Anterior cingulate cortex (tissue), 58 donors: Measurements from ENCODE around the gene AFM.
A peak's percentile ranks its signal among the peaks of the same experiment; 100 is the strongest.

Experiments
- DNase-seq, 58 donors: peaks; one replicate each; lab custom pipeline; 2025; lab: John Stamatoyannopoulos, UW

The AFM gene, protein sequence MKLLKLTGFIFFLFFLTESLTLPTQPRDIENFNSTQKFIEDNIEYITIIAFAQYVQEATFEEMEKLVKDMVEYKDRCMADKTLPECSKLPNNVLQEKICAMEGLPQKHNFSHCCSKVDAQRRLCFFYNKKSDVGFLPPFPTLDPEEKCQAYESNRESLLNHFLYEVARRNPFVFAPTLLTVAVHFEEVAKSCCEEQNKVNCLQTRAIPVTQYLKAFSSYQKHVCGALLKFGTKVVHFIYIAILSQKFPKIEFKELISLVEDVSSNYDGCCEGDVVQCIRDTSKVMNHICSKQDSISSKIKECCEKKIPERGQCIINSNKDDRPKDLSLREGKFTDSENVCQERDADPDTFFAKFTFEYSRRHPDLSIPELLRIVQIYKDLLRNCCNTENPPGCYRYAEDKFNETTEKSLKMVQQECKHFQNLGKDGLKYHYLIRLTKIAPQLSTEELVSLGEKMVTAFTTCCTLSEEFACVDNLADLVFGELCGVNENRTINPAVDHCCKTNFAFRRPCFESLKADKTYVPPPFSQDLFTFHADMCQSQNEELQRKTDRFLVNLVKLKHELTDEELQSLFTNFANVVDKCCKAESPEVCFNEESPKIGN

GRCh38 chr4:73481358-73481757 is at the start of gene AFM:
AFM (plus strand) TSS chr4:73481745; CDS start chr4:73481776, 31 bp downstream.
- DNase-seq, result no peak

- DNase-seq, result no peak
Measured at GRCh38 chr4:73431813-73432168, 49.8 kb upstream of the AFM start.

GRCh38 chr4:73432169-73433000 is 49.2 kb upstream of the AFM start:
- DNase-seq, result no peak

GRCh38 chr4:73433140-73433539 is 48.4 kb upstream of the AFM start:
- DNase-seq, result no peak

DNA sequence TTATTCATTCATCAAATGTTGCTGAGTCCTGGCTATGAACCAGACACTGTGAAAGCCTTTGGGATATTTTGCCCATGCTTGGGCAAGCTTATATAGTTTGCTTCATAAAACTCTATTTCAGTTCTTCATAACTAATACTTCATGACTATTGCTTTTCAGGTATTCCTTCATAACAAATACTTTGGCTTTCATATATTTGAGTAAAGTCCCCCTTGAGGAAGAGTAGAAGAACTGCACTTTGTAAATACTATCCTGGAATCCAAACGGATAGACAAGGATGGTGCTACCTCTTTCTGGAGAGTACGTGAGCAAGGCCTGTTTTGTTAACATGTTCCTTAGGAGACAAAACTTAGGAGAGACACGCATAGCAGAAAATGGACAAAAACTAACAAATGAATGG is 47.2 kb upstream of the AFM start:
- no peak for DNase-seq

GRCh38 chr4:73435984-73436383 is 45.6 kb upstream of the AFM start, which contains the start of gene AFP:
AFP (plus strand) TSS chr4:73436221; CDS start chr4:73436263, 42 bp downstream.
- no peak for DNase-seq

DNA sequence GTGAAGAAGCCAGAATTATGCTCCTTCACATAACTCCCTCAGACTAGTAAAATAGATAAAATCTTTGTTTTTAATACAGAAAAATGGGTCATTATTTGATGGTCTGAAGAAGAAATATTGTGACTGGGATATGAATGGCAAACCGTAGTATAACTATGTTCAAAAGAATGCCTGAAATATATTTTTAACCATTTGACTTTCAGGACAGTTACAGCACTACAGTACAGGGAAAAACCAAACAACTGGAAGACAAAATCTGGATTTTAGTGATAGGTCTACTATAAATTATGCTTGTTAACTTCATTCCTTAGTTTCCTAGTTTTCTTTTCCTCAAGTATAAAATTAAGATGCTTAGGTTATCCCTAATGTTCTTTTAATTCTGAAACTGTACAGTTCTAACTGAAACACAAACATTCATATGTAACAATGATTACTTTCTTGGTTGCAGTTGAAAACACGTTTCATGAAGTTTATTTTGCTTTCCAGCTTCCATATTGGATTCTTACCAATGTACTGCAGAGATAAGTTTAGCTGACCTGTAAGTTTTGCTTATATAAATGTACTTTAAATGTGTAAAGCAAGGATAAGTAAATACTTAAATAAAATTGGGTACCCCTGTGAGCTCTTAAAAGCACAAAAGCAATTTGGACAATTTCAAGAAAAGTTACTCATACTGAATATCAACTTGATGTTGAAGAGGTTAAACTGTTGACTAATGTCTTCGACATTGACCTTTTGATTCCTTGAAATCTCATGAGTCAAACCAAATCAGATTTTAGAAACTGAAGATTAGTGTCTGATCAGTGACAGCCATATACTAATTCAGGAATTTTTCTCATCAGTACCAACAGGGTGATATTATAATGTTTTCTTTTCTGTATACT is 44.6 kb upstream of the AFM start:
- DNase-seq, result no peak

DNA sequence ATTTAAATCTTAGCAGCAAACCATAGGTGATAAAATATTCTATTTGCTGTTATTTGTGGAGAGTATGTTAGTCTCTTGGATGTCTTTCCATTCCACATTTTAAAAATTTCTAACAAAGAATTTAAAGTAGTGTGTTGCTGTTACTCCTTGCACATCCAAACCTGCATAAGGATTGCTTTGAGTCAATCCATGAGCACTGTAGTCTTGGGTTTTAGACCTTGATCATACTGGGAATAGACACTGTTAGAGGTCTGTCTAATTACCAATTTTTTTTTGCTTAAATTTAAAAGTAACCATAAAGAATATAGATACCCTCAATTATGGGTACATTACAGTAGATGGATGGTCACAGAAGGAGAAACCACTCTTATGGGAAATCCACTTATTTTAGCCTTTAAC is 44.0 kb upstream of the AFM start:
- DNase-seq, result no peak

GRCh38 chr4:73438048-73438447 is 43.5 kb upstream of the AFM start:
- no peak for DNase-seq

- no peak for DNase-seq
Measured at GRCh38 chr4:73438582-73439215, 42.8 kb upstream of the AFM start.

- DNase-seq, result no peak
Measured at GRCh38 chr4:73439445-73439844, 42.1 kb upstream of the AFM start.

DNA sequence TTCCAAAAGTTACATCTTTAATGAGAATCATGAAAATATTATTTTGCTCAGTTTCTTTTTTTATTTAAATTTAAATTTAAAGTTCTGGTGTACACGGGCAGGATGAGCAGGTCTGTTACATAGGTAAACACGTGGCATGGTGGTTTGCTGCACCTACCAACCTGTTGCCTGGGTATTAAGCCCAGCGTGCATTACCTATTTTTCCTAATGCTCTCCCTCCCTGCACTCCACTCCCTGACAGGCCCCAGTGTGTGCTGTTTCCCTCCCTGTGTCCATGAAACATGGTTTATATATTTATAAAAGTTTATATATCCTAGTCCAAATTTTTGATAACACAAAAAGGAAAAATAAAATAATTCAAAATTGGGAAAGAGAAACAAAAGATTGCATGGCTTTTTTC is 41.6 kb upstream of the AFM start:
- no peak for DNase-seq

DNA sequence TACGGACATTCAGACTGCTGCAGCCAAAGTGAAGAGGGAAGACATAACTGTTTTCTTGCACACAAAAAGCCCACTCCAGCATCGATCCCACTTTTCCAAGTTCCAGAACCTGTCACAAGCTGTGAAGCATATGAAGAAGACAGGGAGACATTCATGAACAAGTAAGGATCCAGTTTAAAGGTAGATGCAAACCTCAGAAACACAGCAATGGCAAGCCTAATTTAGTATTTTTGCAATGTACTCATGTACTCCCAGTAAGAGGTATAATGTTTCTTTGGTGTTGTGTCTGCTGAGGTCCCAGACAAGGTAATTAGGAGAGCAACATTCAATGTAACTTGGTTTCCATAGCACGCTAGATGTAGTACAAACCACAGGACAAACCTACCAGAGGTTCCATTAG is 40.9 kb upstream of the AFM start:
- DNase-seq, result no peak

- no peak for DNase-seq
Measured at GRCh38 chr4:73442275-73442674, 39.3 kb upstream of the AFM start.

GRCh38 chr4:73443224-73443623 is 38.3 kb upstream of the AFM start:
- no peak for DNase-seq

- peak in 2 of 58 donors; percentile 3 to 16 for DNase-seq
Measured at GRCh38 chr4:73445383-73446335, 35.9 kb upstream of the AFM start.

GRCh38 chr4:73446336-73446938 is 35.1 kb upstream of the AFM start:
- peak in 2 of 58 donors; percentile 2 to 11 for DNase-seq

DNA sequence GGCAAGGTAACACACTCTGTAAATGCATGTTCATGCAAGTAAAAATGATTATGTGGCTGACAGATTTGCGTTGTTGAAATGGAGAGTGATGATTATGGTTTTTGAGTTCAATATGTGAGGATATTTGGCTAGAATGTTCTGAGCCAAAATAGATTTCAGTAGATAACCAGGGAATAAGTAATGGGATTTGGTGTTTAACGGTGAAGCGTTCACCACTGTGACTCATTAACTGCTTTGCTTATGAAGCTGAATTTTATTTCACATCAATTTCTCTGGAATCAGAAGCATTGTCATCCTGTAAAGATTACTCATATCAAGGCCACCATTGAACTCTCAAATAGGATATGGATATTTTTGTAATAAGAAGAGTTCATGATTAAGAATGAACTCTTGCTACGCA is 33.9 kb upstream of the AFM start:
- DNase-seq, result no peak
